ENCODE results near the gene NABP1.

DNA sequence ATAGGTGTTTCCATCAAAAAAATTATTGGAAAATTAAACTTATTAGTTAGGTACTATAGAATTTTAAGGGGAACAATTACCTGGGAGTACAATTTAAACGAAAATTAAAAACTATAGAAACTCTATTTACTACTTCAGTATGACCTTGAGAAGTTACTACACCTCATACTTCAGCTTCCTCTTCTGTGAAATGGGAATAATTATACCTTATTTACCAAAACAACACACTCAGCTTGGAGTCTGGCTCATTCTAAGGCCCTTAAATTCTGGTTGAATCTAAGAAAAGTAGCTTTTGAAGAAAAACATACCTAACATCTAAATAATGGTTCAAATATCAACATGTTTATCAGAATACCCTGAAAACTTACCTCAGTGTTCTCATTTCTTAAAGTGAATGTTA, 2.7 kb downstream of the NABP1 start:
- TF ChIP-seq, protein P1, sequence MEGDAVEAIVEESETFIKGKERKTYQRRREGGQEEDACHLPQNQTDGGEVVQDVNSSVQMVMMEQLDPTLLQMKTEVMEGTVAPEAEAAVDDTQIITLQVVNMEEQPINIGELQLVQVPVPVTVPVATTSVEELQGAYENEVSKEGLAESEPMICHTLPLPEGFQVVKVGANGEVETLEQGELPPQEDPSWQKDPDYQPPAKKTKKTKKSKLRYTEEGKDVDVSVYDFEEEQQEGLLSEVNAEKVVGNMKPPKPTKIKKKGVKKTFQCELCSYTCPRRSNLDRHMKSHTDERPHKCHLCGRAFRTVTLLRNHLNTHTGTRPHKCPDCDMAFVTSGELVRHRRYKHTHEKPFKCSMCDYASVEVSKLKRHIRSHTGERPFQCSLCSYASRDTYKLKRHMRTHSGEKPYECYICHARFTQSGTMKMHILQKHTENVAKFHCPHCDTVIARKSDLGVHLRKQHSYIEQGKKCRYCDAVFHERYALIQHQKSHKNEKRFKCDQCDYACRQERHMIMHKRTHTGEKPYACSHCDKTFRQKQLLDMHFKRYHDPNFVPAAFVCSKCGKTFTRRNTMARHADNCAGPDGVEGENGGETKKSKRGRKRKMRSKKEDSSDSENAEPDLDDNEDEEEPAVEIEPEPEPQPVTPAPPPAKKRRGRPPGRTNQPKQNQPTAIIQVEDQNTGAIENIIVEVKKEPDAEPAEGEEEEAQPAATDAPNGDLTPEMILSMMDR (IDR thresholded peaks at IDR 0.05; ENCODE audit: poor library complexity), result no peak
- TF ChIP-seq EZH2 (IDR thresholded peaks at IDR 0.05; ENCODE audit: borderline replicate concordance), result no peak
